Type B pancreatic cell (in vitro differentiated cells): ENCODE data around the gene ESRRG. TPM values are rescaled to one million over a fixed set of nuclear protein-coding genes. Genes with fewer than 3 reads are reported as not detected.
"Not testable (repeated sequence)": the region's sequence is repeated elsewhere in the genome, so short reads cannot be mapped to it uniquely, and the experiment has no call there.

ENCODE experiments used
- DNase-seq: peaks from one replicate; pipeline ENCODE4 v3.0.0; 2021; ENCODE audit warnings: mixed read lengths; ENCODE audit not compliant: unreplicated experiment; ENCODE audit errors: extremely low spot score
- H3K27ac Mint-ChIP-seq: 2 replicates; pipeline ENCODE4 v1.8.0; 2021; ENCODE audit warnings: mild to moderate bottlenecking, mixed read lengths
- H3K27me3 Mint-ChIP-seq: 2 replicates; pipeline ENCODE4 v1.8.0; 2021; ENCODE audit warnings: mixed read lengths
- H3K36me3 Mint-ChIP-seq: 2 replicates; pipeline ENCODE4 v1.8.0; 2021; ENCODE audit warnings: mixed read lengths
- H3K4me1 Mint-ChIP-seq: one replicate; pipeline ENCODE4 v1.8.0; 2021; ENCODE audit warnings: mixed read lengths; ENCODE audit not compliant: unreplicated experiment
- H3K4me3 Mint-ChIP-seq: 2 replicates; pipeline ENCODE4 v1.8.0; 2021; ENCODE audit warnings: mild to moderate bottlenecking, mixed read lengths
- H3K9me3 Mint-ChIP-seq: 2 replicates; pipeline ENCODE4 v1.8.0; 2021; ENCODE audit warnings: mixed read lengths
- total RNA-seq: library from RNA; stranded (reverse); gene quantifications from 2 replicates; pipeline ENCODE4 v1.2.1, GENCODE V29; 2021; ENCODE audit warnings: low replicate concordance
- TF ChIP-seq, protein P1 (sequence below): fragments of 200-600 bp; sonication (generic); conservative IDR thresholded peaks from 2 replicates; pipeline ENCODE4 v1.5.0; 2021; ENCODE audit warnings: antibody characterized with exemption, mild to moderate bottlenecking

ESRRG gene
- total RNA-seq, 1 donor from 2014 or later, result 26.2 TPM

DNA sequence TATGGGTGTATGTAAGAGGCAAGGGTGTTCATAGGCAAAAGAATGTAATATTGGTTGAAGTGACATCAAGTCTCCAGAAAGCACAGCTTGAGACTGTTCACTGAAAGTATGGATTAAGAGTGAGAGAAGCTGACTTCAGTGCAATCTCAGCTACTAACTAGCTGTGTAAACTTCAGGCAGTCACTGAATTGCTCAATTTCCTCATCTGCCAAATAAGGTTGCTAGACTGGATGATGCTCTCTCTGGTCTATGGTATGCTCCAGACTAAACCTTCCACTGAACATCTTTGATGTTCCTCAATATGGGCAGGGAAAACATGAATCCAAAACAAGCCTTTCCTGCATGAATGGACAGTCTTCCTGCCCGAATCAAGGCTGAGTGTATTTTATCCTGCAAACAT is 188.2 kb downstream of the ESRRG start:
- no peaks in the 10 kb centered on the region for H3K36me3 Mint-ChIP-seq
- H3K27me3 Mint-ChIP-seq, result no peaks in the 10 kb centered on the region
- peaks cover 12% of the 10 kb centered on the region for H3K4me1 Mint-ChIP-seq
- DNase-seq, result no peak
- TF ChIP-seq, protein P1, sequence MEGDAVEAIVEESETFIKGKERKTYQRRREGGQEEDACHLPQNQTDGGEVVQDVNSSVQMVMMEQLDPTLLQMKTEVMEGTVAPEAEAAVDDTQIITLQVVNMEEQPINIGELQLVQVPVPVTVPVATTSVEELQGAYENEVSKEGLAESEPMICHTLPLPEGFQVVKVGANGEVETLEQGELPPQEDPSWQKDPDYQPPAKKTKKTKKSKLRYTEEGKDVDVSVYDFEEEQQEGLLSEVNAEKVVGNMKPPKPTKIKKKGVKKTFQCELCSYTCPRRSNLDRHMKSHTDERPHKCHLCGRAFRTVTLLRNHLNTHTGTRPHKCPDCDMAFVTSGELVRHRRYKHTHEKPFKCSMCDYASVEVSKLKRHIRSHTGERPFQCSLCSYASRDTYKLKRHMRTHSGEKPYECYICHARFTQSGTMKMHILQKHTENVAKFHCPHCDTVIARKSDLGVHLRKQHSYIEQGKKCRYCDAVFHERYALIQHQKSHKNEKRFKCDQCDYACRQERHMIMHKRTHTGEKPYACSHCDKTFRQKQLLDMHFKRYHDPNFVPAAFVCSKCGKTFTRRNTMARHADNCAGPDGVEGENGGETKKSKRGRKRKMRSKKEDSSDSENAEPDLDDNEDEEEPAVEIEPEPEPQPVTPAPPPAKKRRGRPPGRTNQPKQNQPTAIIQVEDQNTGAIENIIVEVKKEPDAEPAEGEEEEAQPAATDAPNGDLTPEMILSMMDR, result no peak
- H3K4me3 Mint-ChIP-seq, result no peak overlapping the region
- H3K9me3 Mint-ChIP-seq, result no peaks in the 10 kb centered on the region
- no peak overlapping the region for H3K27ac Mint-ChIP-seq

- TF ChIP-seq, protein P1, result no peak
- peaks cover 16% of the 10 kb centered on the region for H3K4me1 Mint-ChIP-seq
- no peak overlapping the region for H3K27ac Mint-ChIP-seq
Measured at GRCh38 chr1:216533776-216534175, 189.5 kb downstream of the ESRRG start.

DNA sequence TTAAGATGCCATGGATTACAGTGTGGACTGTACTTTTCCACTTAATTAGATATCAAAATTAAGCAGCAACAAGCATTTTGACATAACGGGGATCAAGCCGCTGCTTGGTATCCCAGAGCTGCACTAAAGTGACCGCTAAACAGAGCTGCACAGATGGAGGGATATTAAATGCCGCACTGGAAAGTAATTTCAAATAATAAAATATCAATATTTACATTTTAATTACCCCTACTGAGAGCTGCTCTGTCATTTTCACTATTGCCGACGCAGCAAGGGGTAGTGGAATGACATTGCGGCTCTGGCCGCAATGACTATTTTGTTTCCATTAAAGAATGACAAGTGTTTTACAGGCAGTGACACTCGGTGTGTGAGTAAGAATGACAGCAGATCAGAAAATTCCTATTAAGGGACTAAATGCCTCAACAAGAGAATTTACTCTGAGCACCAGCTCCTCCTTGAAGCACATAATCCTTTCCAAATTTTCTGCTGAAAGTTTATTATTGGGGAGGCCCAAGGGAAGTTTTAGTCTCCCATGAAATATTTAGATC is 190.9 kb downstream of the ESRRG start:
- H3K36me3 Mint-ChIP-seq, result no peaks in the 10 kb centered on the region
- no peak overlapping the region for H3K27ac Mint-ChIP-seq
- H3K4me1 Mint-ChIP-seq, result peaks cover 16% of the 10 kb centered on the region
- no peak overlapping the region for H3K4me3 Mint-ChIP-seq
- no peaks in the 10 kb centered on the region for H3K27me3 Mint-ChIP-seq
- TF ChIP-seq, protein P1, result no peak
- H3K9me3 Mint-ChIP-seq, result no peaks in the 10 kb centered on the region
- DNase-seq, result no peak

More at GRCh38 chr1:216533776-216534175, 189.5 kb downstream of the ESRRG start:
- no peak for DNase-seq
- no peak overlapping the region for H3K4me3 Mint-ChIP-seq
- no peaks in the 10 kb centered on the region for H3K36me3 Mint-ChIP-seq
- no peaks in the 10 kb centered on the region for H3K9me3 Mint-ChIP-seq
- H3K27me3 Mint-ChIP-seq, result no peaks in the 10 kb centered on the region

- no peaks in the 10 kb centered on the region for H3K27me3 Mint-ChIP-seq
- H3K36me3 Mint-ChIP-seq, result no peaks in the 10 kb centered on the region
- DNase-seq, result no peak
- H3K4me1 Mint-ChIP-seq, result peaks cover 16% of the 10 kb centered on the region
- no peaks in the 10 kb centered on the region for H3K9me3 Mint-ChIP-seq
- peak overlapping the region; percentile 3 for H3K27ac Mint-ChIP-seq
- TF ChIP-seq, protein P1, result no peak
- H3K4me3 Mint-ChIP-seq, result peak overlapping the region; percentile 44
Measured at GRCh38 chr1:216531263-216532239, 191.7 kb downstream of the ESRRG start.

DNA sequence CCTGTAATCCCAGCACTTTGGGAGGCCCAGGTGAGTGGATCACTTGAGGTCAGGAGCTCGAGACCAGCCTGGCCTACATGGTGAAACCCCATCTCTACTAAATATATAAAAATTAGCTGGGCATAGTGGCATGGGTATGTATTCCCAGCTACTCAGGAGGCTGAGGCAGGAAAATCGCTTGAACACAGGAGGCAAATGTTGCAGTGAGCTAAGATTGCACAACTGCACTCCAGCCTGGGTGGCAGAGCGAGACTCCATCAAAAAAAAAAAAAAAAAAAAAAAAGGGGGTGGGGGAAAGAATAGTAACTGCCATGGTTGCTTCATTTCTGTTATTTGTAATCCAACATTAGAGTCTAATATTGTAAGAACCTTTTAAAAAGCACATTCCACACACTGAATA is 193.4 kb downstream of the ESRRG start:
- H3K9me3 Mint-ChIP-seq, H3K36me3 Mint-ChIP-seq, H3K27me3 Mint-ChIP-seq, H3K4me3 Mint-ChIP-seq, H3K27ac Mint-ChIP-seq, DNase-seq: not testable (repeated sequence)
- peaks cover 16% of the 10 kb centered on the region for H3K4me1 Mint-ChIP-seq

GRCh38 chr1:216528816-216529215 is 194.4 kb downstream of the ESRRG start:
- TF ChIP-seq, protein P1, result no peak

More at GRCh38 chr1:216528816-216529215, 194.4 kb downstream of the ESRRG start:
- Mint-ChIP-seq H3K4me1 (peaks cover 16% of the 10 kb centered on the region), H3K4me3 (peak overlapping the region; percentile 17), H3K27me3 (no peaks in the 10 kb centered on the region), H3K27ac (peak overlapping the region; percentile 32), H3K9me3 (no peaks in the 10 kb centered on the region), H3K36me3 (no peaks in the 10 kb centered on the region)
- no peak for DNase-seq
